ENCODE data around the gene SYTL3.
"Not testable (repeated sequence)": the region's sequence is repeated elsewhere in the genome, so short reads cannot be mapped to it uniquely, and the experiment has no call there.

The SYTL3 gene

GRCh38 chr6:158665332-158665731, 15.5 kb downstream of the SYTL3 start:
- DNase-seq: no peak

GRCh38 chr6:158666628-158667359, 16.9 kb downstream of the SYTL3 start:
- no peak for DNase-seq

GRCh38 chr6:158667360-158667981, 17.6 kb downstream of the SYTL3 start:
- no peak for DNase-seq

- DNase-seq: no peak
These were observed 18.9 kb downstream of the SYTL3 start for GRCh38 chr6:158668707-158669103.

GRCh38 chr6:158669145-158670035, 19.5 kb downstream of the SYTL3 start:
- no peak for DNase-seq

GRCh38 chr6:158672119-158672518, 22.3 kb downstream of the SYTL3 start:
- not testable (repeated sequence) for DNase-seq

GRCh38 chr6:158672726-158673125, 22.9 kb downstream of the SYTL3 start:
- DNase-seq: no peak

GRCh38 chr6:158674342-158675131, 24.7 kb downstream of the SYTL3 start:
- no peak for DNase-seq

- not testable (repeated sequence) for DNase-seq
These were observed 27.2 kb downstream of the SYTL3 start for GRCh38 chr6:158677094-158677493.

GRCh38 chr6:158677906-158678578, 28.2 kb downstream of the SYTL3 start:
- no peak for DNase-seq

- DNase-seq: no peak
These were observed 30.2 kb downstream of the SYTL3 start for GRCh38 chr6:158680015-158680414.

GRCh38 chr6:158680481-158680880, 30.6 kb downstream of the SYTL3 start:
- no peak for DNase-seq

GRCh38 chr6:158684311-158684710, 34.5 kb downstream of the SYTL3 start:
- DNase-seq: no peak

GRCh38 chr6:158684745-158685324, 35.0 kb downstream of the SYTL3 start:
- no peak for DNase-seq

- no peak for DNase-seq
These were observed 36.5 kb downstream of the SYTL3 start for GRCh38 chr6:158686311-158686710.

GRCh38 chr6:158686791-158687381, 37.0 kb downstream of the SYTL3 start:
- DNase-seq: no peak

GRCh38 chr6:158687506-158687905, 37.7 kb downstream of the SYTL3 start:
- no peak for DNase-seq

- no peak for DNase-seq
These were observed 39.0 kb downstream of the SYTL3 start for GRCh38 chr6:158688860-158689259.

GRCh38 chr6:158694913-158695312, 45.1 kb downstream of the SYTL3 start:
- DNase-seq: no peak

- DNase-seq: no peak
These were observed 48.0 kb downstream of the SYTL3 start for GRCh38 chr6:158697811-158698210.

- DNase-seq: no peak
These were observed 49.1 kb downstream of the SYTL3 start for GRCh38 chr6:158698931-158699330.
